KG1 (cell line): Measurements from ENCODE around the gene CCDC110.

Experiments used
- DNase-seq: peaks from one replicate; lab custom pipeline; 2025; lab: John Stamatoyannopoulos, UW

Gene CCDC110

GRCh38 chr4:185421366-185422124 lies 50.0 kb downstream of the CCDC110 start:
- no peak for DNase-seq

DNA sequence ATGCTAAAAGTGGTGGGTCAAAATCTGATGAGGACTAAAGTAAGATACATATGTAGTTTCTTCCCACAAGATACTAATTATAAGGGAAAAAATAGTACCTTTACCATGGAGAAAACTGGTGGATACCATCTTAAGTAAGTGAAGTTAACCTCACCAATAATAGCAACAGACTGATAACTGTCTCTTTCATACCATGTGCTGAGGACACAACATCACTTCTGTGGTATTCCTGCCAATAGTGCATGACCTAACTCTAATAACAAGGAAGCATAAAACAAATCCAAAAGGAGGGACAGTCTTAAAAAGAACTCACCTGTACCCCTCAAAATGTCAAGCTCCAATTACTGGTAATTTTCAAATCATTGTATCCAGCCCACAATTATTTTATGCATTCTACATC lies 54.6 kb downstream of the CCDC110 start:
- DNase-seq: no peak

DNA sequence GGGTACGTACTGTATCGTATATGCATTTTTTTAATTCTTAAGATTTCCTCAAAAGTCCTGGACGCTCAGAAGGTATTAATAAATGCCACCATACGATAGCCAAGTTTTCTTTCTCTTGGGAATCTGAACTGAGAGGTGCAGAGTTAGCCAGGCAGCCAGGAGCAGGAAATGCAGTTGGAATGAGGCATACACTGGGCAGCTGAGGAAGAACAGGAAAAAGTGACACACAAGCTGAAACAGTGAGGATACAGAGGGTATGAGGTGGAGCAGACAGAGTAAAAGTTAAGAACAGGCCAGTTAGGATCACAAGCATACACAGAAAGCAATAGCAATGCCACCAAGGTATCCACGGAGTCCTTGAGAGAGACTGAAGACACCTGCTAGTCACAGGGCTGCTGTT lies 59.1 kb downstream of the CCDC110 start:
- no peak for DNase-seq

- DNase-seq: no peak
These were observed 59.7 kb downstream of the CCDC110 start for GRCh38 chr4:185411849-185412248.

GRCh38 chr4:185408432-185408831 lies 63.1 kb downstream of the CCDC110 start:
- DNase-seq: no peak

DNA sequence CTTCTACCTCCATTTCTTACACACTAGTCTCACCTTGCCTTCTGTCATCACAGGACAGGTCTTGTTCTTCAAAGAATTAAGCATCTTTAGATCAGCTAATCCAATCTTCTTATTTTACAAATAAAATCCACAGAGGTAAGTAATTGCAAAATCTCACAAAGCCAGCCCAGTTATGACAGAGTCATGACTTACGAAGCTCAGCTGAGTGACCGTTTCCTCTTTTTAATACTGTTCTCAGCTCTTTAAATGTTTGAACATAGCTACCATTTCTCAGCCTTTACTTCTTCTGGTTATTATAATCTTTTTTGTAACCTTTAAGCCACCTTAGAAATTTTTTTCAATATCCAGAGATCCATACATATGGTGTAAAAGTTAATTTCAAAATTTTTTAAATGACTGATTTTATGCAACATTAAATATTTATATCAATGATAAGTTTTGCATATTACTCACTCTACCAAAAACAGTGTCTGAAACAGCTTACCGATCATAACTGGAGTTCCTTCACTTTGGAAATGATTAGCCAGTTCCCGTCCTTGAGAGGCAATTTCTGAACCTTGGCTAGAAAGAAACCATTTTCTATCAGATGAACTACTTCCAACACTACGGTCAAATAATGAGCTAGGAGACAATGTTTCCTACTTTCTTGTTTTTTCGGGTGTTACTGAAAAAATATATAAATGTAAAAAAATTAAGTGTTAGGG lies 66.1 kb downstream of the CCDC110 start:
- no peak for DNase-seq

DNA sequence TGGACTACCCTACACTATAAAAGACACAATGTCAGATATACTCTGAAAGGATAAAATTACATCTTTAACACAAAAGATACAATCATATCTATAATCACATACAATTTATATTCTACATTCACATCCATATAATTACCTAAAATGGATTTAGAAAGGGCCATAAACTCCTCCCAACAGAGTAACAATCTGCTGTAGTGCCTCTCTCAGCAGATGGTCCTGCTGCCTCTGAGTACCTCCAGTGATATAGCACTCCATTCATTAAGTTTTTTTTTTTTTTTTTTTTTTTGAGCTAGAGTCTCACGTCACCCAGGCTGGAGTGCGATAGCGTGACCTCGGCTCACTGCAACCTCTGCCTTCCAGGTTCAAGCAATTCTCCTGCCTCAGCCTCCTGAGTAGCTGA lies 67.5 kb downstream of the CCDC110 start:
- no peak for DNase-seq

DNA sequence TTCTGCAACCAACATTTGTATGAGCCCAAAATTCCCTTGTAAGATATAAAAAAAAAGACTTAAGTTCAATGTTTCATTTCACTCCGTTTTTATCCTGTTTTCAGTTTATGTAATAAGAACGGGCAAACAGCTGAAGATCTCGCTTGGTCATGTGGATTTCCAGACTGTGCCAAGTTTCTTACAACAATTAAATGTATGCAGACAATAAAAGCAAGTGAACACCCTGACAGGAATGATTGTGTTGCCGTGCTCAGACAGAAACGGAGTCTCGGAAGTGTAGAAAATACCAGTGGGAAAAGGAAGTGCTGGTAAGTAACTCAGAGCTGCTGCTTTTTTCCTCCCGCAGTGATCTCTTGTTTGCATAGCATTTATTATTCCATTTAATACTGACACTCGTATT lies 72.1 kb downstream of the CCDC110 start:
- DNase-seq: no peak

DNA sequence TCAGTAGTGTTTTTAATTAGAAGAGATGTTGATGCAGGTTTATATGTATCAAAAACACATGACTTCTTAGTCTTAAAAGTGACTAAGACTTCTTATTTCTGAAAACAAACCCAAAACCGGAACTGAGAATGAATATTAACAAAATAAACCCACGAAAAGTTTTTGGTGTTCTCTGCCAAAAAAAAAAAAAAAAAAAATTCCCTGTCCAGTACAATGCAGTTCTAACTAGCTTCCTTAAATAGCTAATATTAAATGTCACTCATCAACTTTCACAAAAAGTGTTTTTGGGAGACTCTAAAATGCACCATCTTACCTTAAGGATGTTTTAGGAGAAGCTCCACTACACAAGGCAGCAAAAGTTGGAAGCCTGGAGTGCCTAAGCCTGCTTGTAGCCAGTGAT lies 72.9 kb downstream of the CCDC110 start:
- no peak for DNase-seq

DNA sequence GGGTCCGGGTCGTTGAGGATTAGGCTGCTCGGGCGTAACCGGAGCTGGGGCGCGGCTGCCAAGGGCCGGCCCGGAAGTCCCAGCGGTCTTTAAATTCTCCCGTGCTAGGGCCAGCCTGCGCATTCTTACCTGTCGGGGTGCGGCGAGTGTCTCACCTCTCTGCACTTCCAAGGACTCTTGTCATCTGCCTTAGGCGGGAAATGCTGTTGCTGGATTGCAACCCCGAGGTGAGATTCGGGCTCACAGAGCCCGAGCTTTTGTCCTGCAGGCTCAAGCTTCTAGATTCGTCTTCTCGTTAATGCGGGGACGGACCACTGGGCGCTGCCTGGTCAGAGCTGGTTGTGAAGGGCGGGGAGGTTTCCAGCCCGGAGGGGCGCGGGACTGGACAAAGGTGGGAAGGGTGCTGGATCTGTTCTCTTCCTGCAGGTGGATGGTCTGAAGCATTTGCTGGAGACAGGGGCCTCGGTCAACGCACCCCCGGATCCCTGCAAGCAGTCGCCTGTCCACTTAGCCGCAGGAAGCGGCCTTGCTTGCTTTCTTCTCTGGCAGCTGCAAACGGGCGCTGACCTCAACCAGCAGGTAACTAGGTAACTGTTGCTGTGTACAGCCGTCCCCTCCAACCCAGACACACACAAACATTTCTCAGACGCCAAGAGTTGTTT lies 74.7 kb downstream of the CCDC110 start, which contains the start of gene ANKRD37:
ANKRD37 (plus strand) TSS at position 118 of the 662 bp plus-strand sequence; CDS start at position 201, 83 bp downstream.
- DNase-seq: no peak

GRCh38 chr4:185395956-185396723 lies 75.4 kb downstream of the CCDC110 start:
- DNase-seq: peak; percentile 51

GRCh38 chr4:185395238-185395955 lies 76.1 kb downstream of the CCDC110 start, which contains the start of gene LRP2BP:
Gene LRP2BP (minus strand): TSS chr4:185395924. CDS start chr4:185378186, 17,738 bp downstream.
- DNase-seq: peak; percentile 17
